GM12892 (cell line): ENCODE data around the gene OR9Q1.

Experiments
- POLR2A ChIP-seq: IDR thresholded peaks from 2 replicates; pipeline ENCODE4 v1.6.1; 2011; ENCODE audit warnings: low read depth, low read length, control low read depth
- POLR2AphosphoS5 ChIP-seq: IDR thresholded peaks from 2 replicates; pipeline ENCODE4 v1.6.1; 2011; ENCODE audit warnings: low read depth, low read length, control low read depth

GRCh38 chr11:58003036-58003435 lies 20.6 kb upstream of the OR9Q1 start:
- TF ChIP-seq POLR2A = no peak
- TF ChIP-seq POLR2AphosphoS5 = no peak
